ENCODE results near the gene PDE9A.
"Not testable (repeated sequence)": the region's sequence is repeated elsewhere in the genome, so short reads cannot be mapped to it uniquely, and the experiment has no call there.

Gene PDE9A

GRCh38 chr21:42653231-42654061, at the start of gene PDE9A:
TSS of gene PDE9A (plus strand) at chr21:42653621. CDS start at chr21:42653815, 194 bp downstream.
- in situ Hi-C loops (cut with MboI; ENCODE audit: low sequenced_read_pairs), result no loop called here

GRCh38 chr21:42607102-42607501, 46.3 kb upstream of the PDE9A start:
- in situ Hi-C loops (cut with MboI; ENCODE audit: low sequenced_read_pairs), result no loop called here

GRCh38 chr21:42607525-42608102, 45.8 kb upstream of the PDE9A start:
- in situ Hi-C loops (cut with MboI; ENCODE audit: low sequenced_read_pairs), result no loop called here

GRCh38 chr21:42608446-42608845, 45.0 kb upstream of the PDE9A start:
- in situ Hi-C loops (cut with MboI; ENCODE audit: low sequenced_read_pairs), result no loop called here

GRCh38 chr21:42609811-42610210, 43.6 kb upstream of the PDE9A start:
- in situ Hi-C loops (cut with MboI; ENCODE audit: low sequenced_read_pairs), result no loop called here

GRCh38 chr21:42611852-42612251, 41.6 kb upstream of the PDE9A start:
- in situ Hi-C loops (cut with MboI; ENCODE audit: low sequenced_read_pairs), result no loop called here

GRCh38 chr21:42612390-42612789, 41.0 kb upstream of the PDE9A start:
- in situ Hi-C loops (cut with MboI; ENCODE audit: low sequenced_read_pairs), result no loop called here

- in situ Hi-C loops (cut with MboI; ENCODE audit: low sequenced_read_pairs), result no loop called here
Measured at GRCh38 chr21:42613756-42614155, 39.7 kb upstream of the PDE9A start.

- in situ Hi-C loops (cut with MboI; ENCODE audit: low sequenced_read_pairs), result no loop called here
Measured at GRCh38 chr21:42614396-42614795, 39.0 kb upstream of the PDE9A start.

- in situ Hi-C loops (cut with MboI; ENCODE audit: low sequenced_read_pairs), result no loop called here
Measured at GRCh38 chr21:42614811-42615351, 38.5 kb upstream of the PDE9A start.

GRCh38 chr21:42615377-42615776, 38.0 kb upstream of the PDE9A start:
- in situ Hi-C loops (cut with MboI; ENCODE audit: low sequenced_read_pairs), result not testable (repeated sequence)

- in situ Hi-C loops (cut with MboI; ENCODE audit: low sequenced_read_pairs), result no loop called here
Measured at GRCh38 chr21:42615924-42616323, 37.5 kb upstream of the PDE9A start.

GRCh38 chr21:42616446-42616845, 37.0 kb upstream of the PDE9A start:
- in situ Hi-C loops (cut with MboI; ENCODE audit: low sequenced_read_pairs), result no loop called here

GRCh38 chr21:42616941-42617340, 36.5 kb upstream of the PDE9A start:
- in situ Hi-C loops (cut with MboI; ENCODE audit: low sequenced_read_pairs), result no loop called here

GRCh38 chr21:42617486-42617885, 35.9 kb upstream of the PDE9A start:
- in situ Hi-C loops (cut with MboI; ENCODE audit: low sequenced_read_pairs), result no loop called here

- in situ Hi-C loops (cut with MboI; ENCODE audit: low sequenced_read_pairs), result no loop called here
Measured at GRCh38 chr21:42618707-42619102, 34.7 kb upstream of the PDE9A start.

- in situ Hi-C loops (cut with MboI; ENCODE audit: low sequenced_read_pairs), result no loop called here
Measured at GRCh38 chr21:42619166-42619565, 34.3 kb upstream of the PDE9A start.

GRCh38 chr21:42619841-42620240, 33.6 kb upstream of the PDE9A start:
- in situ Hi-C loops (cut with MboI; ENCODE audit: low sequenced_read_pairs), result no loop called here

- in situ Hi-C loops (cut with MboI; ENCODE audit: low sequenced_read_pairs), result no loop called here
Measured at GRCh38 chr21:42621166-42621818, 32.1 kb upstream of the PDE9A start.

- in situ Hi-C loops (cut with MboI; ENCODE audit: low sequenced_read_pairs), result no loop called here
Measured at GRCh38 chr21:42621819-42622177, 31.6 kb upstream of the PDE9A start.

GRCh38 chr21:42622284-42622683, 31.1 kb upstream of the PDE9A start:
- in situ Hi-C loops (cut with MboI; ENCODE audit: low sequenced_read_pairs), result no loop called here

- in situ Hi-C loops (cut with MboI; ENCODE audit: low sequenced_read_pairs), result no loop called here
Measured at GRCh38 chr21:42623694-42624093, 29.7 kb upstream of the PDE9A start.

All from hTERT RPE-1 (cell line).